Measurements from ENCODE around the gene ADRA2C. TPM values are rescaled to one million over a fixed set of nuclear protein-coding genes. Genes with fewer than 3 reads are reported as not detected.

ADRA2C gene
- total RNA-seq, 4 donors from 2014 or later, result 0.85 to 8.9 (median 4.4) TPM

DNA sequence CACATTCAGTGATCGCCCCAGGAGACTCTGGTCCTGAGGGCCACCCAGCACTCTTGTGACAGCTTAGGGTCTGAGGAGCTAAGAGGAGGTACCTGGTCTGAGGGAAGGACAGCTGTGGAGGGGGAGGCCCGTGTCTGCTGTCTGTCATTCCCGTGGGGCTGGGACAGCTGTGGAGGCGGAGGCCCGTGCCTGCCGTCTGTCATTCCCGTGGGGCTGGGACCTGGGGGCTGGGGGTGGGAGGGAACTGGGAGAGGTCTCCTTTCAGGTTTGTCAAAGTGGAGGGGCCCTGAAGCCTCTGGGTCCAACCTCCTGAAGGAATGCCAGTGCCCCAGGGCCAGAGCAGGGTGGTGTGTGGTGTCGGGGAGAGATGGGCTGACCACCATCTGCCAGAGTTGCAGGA, 45.0 kb upstream of the ADRA2C start:
- TF ChIP-seq, protein P1, sequence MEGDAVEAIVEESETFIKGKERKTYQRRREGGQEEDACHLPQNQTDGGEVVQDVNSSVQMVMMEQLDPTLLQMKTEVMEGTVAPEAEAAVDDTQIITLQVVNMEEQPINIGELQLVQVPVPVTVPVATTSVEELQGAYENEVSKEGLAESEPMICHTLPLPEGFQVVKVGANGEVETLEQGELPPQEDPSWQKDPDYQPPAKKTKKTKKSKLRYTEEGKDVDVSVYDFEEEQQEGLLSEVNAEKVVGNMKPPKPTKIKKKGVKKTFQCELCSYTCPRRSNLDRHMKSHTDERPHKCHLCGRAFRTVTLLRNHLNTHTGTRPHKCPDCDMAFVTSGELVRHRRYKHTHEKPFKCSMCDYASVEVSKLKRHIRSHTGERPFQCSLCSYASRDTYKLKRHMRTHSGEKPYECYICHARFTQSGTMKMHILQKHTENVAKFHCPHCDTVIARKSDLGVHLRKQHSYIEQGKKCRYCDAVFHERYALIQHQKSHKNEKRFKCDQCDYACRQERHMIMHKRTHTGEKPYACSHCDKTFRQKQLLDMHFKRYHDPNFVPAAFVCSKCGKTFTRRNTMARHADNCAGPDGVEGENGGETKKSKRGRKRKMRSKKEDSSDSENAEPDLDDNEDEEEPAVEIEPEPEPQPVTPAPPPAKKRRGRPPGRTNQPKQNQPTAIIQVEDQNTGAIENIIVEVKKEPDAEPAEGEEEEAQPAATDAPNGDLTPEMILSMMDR (IDR thresholded peaks at IDR 0.05; ENCODE audit: low read depth), result no peak

DNA sequence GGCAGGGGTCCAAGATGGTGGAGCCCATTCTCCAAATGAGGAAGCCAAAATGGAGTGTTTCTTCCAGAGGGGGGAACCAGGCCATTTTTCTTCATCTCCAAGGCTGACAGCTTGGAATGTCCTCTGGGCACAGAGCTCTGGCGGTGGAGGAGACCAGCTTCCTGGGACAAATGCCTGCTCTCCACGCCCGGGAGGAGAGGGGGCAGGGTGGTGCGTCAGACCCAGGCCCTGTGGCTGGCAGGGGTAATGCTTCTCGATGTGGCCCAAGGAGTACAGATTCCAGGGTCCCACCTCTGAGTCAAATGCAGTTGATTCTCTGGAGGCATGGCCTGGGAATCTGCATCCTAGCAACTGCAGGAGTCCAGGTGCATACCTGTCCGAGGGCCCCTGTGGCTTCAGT, 44.6 kb upstream of the ADRA2C start:
- TF ChIP-seq, protein P1 (IDR thresholded peaks at IDR 0.05; ENCODE audit: low read depth), result no peak

GRCh38 chr4:3722446-3723231, 43.5 kb upstream of the ADRA2C start:
- TF ChIP-seq, protein P1 (IDR thresholded peaks at IDR 0.05; ENCODE audit: low read depth), result no peak

GRCh38 chr4:3723232-3723642, 42.9 kb upstream of the ADRA2C start:
- TF ChIP-seq, protein P1 (IDR thresholded peaks at IDR 0.05; ENCODE audit: low read depth), result no peak

GRCh38 chr4:3724319-3725231, 41.6 kb upstream of the ADRA2C start:
- TF ChIP-seq, protein P1 (IDR thresholded peaks at IDR 0.05; ENCODE audit: low read depth), result no peak

- TF ChIP-seq, protein P1 (IDR thresholded peaks at IDR 0.05; ENCODE audit: low read depth), result no peak
Observed at GRCh38 chr4:3725936-3726870, 40.0 kb upstream of the ADRA2C start.

Measured in subcutaneous adipose tissue (tissue), 4 donors.